ENCODE results near the gene PRDM15.

PRDM15 gene

DNA sequence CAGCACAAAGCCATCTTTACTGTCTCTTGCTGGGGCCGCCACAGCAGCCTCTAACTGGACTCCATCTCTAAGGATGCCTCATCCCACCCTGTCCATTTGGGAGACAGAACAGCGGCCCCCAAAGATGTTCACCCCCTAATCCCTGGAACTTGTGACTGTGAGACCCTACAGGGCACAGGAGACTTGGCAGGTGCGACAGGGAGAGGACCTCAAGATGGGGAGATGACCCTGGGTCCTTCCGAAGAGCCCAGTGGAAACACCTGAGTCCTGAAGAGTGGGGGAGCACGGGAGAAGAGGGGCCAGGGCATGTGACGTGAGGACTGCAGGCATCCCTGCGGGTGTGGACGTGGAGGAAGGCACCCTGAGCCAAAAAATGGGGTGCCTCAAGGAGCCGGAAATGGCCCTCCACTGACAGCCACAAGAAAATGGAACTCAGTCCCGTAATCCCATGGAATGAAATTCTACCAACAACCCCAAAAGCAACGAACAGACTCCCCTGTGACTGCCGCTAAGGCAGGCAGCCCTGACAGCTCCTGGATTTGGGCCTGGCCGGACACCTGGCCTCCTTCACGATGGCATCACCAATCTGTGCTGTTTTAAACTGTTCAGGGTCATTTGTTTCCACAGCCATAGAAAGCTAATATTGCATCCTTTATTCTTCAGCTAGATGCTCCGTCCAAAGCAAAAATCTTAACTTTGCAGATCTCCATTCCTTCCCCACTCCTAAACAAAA lies 40.7 kb upstream of the PRDM15 start:
- DNase-seq (ENCODE audit: low read depth, low spot score): no peak
- POLR2A ChIA-PET: no interaction called here
- no peak overlapping the region for H3K4me3 ChIP-seq (ENCODE audit: low read depth, low read length)
- CTCF ChIA-PET: interaction anchor here (1.4 to 2.5 kb wide), 5 partner anchors 10 to 198 kb away, joined by 3 to 8 read pairs (median 4); no protein-coding TSS in a partner anchor
- TF ChIP-seq CTCF (IDR thresholded peaks at IDR 0.05; ENCODE audit: insufficient read depth, low read length, missing control alignments): no peak

DNA sequence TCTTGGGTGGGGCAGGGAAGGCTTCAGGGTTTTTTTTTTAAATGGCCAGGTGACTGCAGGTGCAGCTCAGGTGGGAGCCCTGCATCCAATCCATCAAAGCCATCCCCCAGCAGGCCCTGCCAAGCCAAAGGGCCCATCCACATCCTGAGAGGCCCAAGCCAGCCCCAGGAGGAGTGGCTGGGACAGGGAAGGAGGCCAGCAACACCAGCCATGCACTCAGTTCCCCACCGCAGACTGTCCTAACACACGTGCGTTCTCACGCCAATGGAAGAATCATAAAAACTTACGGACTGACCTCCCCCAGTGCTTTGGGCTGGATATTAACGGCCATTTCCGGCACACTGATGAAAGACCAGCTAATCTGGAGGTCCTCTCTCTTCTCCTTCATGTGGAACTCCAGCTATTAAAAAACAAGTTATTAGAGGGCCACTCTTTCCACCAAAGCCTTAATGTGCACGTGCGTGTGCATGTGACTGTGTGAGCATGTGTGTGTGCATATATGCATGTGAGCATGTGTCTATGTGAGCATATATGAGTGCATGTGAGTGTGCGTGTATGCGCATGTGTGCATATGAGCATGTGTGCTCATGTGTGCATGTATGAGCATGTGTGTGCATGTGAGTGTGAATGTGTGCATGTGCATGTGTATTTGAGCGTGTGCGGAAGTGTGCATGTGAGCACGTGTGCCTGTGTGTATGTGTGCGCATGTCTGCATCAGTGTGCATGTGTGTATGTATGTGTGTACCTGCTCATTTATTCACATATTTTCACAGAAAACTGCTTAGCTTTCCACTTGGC lies 39.6 kb upstream of the PRDM15 start:
- CTCF ChIA-PET: interaction anchor here (1.4 kb wide), 1 partner anchor 199 kb away, joined by 3 read pairs; no protein-coding TSS in a partner anchor
- POLR2A ChIA-PET: no interaction called here
- no peak for TF ChIP-seq CTCF (IDR thresholded peaks at IDR 0.05; ENCODE audit: insufficient read depth, low read length, missing control alignments)
- no peak overlapping the region for H3K4me3 ChIP-seq (ENCODE audit: low read depth, low read length)
- DNase-seq (ENCODE audit: low read depth, low spot score): no peak

DNA sequence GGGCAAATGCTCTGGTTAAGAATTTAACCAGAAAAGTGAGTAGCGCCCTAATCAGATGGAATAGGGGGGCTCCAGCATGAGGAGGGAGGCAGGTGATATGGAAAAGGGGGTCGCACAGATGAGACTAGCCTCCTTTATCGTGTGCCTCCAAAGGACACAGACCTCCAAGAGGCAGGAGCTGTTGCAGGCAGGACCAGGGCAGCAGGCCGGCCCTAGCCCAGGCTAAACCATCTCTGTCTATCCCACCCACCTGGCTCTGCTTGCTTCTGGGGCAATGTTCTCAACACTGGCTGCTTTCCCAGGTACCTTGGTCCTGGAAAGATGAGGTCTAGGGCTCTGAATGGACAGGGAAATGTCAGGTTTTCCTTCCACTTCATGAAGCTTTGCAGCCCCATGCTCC lies 38.4 kb upstream of the PRDM15 start:
- no peak for TF ChIP-seq CTCF (IDR thresholded peaks at IDR 0.05; ENCODE audit: insufficient read depth, low read length, missing control alignments)
- H3K4me3 ChIP-seq (ENCODE audit: low read depth, low read length): no peak overlapping the region
- no peak for DNase-seq (ENCODE audit: low read depth, low spot score)
- ChIA-PET POLR2A (no interaction called here), CTCF (interaction anchor here (0.7 to 1.5 kb wide), 3 partner anchors 9 to 200 kb away, joined by 3 to 6 read pairs (median 3); no protein-coding TSS in a partner anchor)

DNA sequence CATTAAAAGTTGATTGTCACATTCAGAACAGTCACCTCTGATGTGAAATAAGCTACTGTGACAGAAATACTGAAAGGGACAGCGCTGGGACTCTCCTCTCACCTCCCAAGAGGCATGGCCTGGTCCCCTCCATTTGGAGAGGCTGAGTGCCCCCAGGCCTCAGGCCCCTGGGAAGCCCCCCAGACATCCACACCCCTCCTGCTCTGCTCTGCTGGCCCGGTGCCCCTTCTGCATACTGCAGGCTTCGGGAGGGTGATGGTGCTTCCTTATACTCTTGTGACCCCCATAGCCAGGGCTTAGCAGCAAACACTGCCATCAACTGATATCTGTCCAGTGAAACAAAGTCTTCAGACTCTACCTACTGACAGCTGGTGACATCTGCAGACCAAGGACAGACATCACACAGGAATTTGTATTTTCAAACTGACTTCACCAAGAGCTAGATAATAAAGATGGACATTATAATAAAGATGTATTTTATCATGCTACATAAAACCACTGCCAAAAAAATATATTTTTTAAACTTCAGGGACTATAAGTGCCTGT lies 37.8 kb upstream of the PRDM15 start:
- CTCF ChIA-PET: interaction anchor here (1.2 to 1.5 kb wide), 2 partner anchors 8 to 200 kb away, joined by 3 to 6 read pairs; no protein-coding TSS in a partner anchor
- no peak for DNase-seq (ENCODE audit: low read depth, low spot score)
- TF ChIP-seq CTCF (IDR thresholded peaks at IDR 0.05; ENCODE audit: insufficient read depth, low read length, missing control alignments): no peak
- POLR2A ChIA-PET: no interaction called here
- H3K4me3 ChIP-seq (ENCODE audit: low read depth, low read length): no peak overlapping the region

DNA sequence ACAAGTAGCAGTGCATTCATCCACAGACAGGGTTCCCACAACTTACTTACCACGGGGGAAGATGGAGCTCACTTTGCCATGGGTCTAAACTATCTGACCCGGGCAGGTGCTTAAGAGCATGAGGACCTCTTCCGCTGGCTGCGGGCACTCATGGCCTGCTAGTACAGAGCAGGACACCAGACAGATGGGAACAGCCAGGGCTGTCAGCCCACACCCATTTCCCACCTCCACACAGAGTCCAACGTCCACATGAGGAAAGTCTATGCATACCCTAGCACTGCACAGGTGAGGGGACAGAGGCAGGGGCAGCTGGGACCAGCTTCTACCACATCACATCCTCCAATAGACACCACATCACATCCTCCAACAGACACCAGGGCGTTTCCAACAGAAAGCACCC lies 35.8 kb upstream of the PRDM15 start:
- TF ChIP-seq CTCF (IDR thresholded peaks at IDR 0.05; ENCODE audit: insufficient read depth, low read length, missing control alignments): no peak
- CTCF ChIA-PET: interaction anchor here (1.5 kb wide), 1 partner anchor 18 kb away, joined by 3 read pairs; no protein-coding TSS in a partner anchor
- POLR2A ChIA-PET: no interaction called here
- DNase-seq (ENCODE audit: low read depth, low spot score): no peak
- no peak overlapping the region for H3K4me3 ChIP-seq (ENCODE audit: low read depth, low read length)

- no peak overlapping the region for H3K4me3 ChIP-seq (ENCODE audit: low read depth, low read length)
- ChIA-PET CTCF (interaction anchor here (1.5 kb wide), 1 partner anchor 18 kb away, joined by 3 read pairs; no protein-coding TSS in a partner anchor), POLR2A (no interaction called here)
- TF ChIP-seq CTCF (IDR thresholded peaks at IDR 0.05; ENCODE audit: insufficient read depth, low read length, missing control alignments): no peak
- DNase-seq (ENCODE audit: low read depth, low spot score): no peak
Observed at GRCh38 chr21:41914358-41914757, 35.2 kb upstream of the PRDM15 start.

Measured in AG04449 (cell line).